Suprapubic skin (tissue), 4 donors: Measurements from ENCODE around the gene MAP4K3. TPM values are rescaled to one million over a fixed set of nuclear protein-coding genes. Genes with fewer than 3 reads are reported as not detected.

Experiments
- DNase-seq, 2 donors: peaks; one replicate each; pipeline ENCODE4 v3.0.0-alpha.2; 2019; ENCODE audit warnings: low spot score in 2 of 2
- H3K27ac ChIP-seq: fragments of 200-600 bp; sonication (generic); one replicate; pipeline ENCODE4 v1.5.1; 2019
- H3K27me3 ChIP-seq: fragments of 200-600 bp; sonication (generic); one replicate; pipeline ENCODE4 v1.5.1; 2019
- H3K36me3 ChIP-seq: fragments of 200-600 bp; sonication (generic); one replicate; pipeline ENCODE4 v1.5.1; 2019
- H3K4me1 ChIP-seq: fragments of 200-600 bp; sonication (generic); one replicate; pipeline ENCODE4 v1.5.1; 2019
- H3K4me3 ChIP-seq: fragments of 200-600 bp; sonication (generic); one replicate; pipeline ENCODE4 v1.5.1; 2019; ENCODE audit warnings: mild to moderate bottlenecking
- H3K9me3 ChIP-seq: fragments of 200-600 bp; sonication (generic); one replicate; pipeline ENCODE4 v1.5.1; 2019
- EP300 ChIP-seq: sonication (generic); formaldehyde crosslinking; IDR thresholded peaks from one replicate; pipeline ENCODE4 v1.6.1; 2017; ENCODE audit warnings: antibody characterized with exemption
- POLR2A ChIP-seq, 2 donors: fragments of 450-650 bp; IDR thresholded peaks; one replicate each; pipeline ENCODE4 v1.6.1; 2017; ENCODE audit warnings: antibody characterized with exemption in 2 of 2, mild to moderate bottlenecking in 2 of 2, moderate library complexity in 2 of 2
- POLR2AphosphoS5 ChIP-seq, 3 donors: sonication (generic); formaldehyde crosslinking; IDR thresholded peaks; one replicate each; pipeline ENCODE4 v1.6.1; 2017; ENCODE audit warnings: antibody characterized with exemption in 3 of 3
- WGBS: methylation state at CpG from one replicate; pipeline ENCODE4 v1.1.5; 2018; 5-methylcytosine and 5-hydroxymethylcytosine counted together
- total RNA-seq, 4 donors: library from RNA; depleted of rRNA; stranded (reverse); fragments of >200 nt; gene quantifications; one replicate each; pipeline ENCODE4 v1.1.0, GENCODE V29; 2016
- TF ChIP-seq, protein P1 (sequence below), 2 donors: fragments of 200-600 bp in 1 of 2; fragments of 450-650 bp in 1 of 2; sonication (generic) in 1 of 2; IDR thresholded peaks; one replicate each; pipeline ENCODE4 v1.5.1; 2016 to 2019; ENCODE audit warnings: antibody characterized with exemption in 2 of 2, mild to moderate bottlenecking in 1 of 2, moderate library complexity in 1 of 2

The MAP4K3 gene
- total RNA-seq, 4 donors from 2014 or later: 26.3 to 59.9 (median 37.8) TPM

DNA sequence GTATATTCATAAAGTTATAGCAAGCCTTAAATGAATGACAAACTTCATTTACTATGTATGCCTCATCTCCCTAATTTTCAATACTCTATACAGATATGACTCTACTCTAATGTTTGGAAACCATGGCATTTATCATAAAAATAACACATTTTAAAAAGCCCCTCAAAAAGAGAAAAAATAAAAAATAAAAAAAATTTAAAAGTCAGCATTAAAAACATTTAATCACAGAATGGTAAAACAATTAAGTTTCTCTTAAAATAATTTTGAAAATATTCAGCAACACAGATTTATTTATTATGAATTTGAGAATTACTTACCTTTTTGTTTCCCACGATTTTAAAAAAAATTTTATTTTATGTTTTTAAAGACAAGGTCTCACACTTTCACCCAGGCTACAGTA, 128.3 kb downstream of the MAP4K3 start:
- H3K27ac ChIP-seq: no peak overlapping the region
- no peak overlapping the region for H3K4me3 ChIP-seq
- no peaks in the 10 kb centered on the region for H3K27me3 ChIP-seq
- DNase-seq: no peak
- peaks cover 20% of the 10 kb centered on the region for H3K36me3 ChIP-seq
- TF ChIP-seq, protein P1, sequence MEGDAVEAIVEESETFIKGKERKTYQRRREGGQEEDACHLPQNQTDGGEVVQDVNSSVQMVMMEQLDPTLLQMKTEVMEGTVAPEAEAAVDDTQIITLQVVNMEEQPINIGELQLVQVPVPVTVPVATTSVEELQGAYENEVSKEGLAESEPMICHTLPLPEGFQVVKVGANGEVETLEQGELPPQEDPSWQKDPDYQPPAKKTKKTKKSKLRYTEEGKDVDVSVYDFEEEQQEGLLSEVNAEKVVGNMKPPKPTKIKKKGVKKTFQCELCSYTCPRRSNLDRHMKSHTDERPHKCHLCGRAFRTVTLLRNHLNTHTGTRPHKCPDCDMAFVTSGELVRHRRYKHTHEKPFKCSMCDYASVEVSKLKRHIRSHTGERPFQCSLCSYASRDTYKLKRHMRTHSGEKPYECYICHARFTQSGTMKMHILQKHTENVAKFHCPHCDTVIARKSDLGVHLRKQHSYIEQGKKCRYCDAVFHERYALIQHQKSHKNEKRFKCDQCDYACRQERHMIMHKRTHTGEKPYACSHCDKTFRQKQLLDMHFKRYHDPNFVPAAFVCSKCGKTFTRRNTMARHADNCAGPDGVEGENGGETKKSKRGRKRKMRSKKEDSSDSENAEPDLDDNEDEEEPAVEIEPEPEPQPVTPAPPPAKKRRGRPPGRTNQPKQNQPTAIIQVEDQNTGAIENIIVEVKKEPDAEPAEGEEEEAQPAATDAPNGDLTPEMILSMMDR (IDR thresholded peaks at IDR 0.05): no peak
- TF ChIP-seq POLR2AphosphoS5 (IDR thresholded peaks at IDR 0.05): no peak
- no peak for TF ChIP-seq EP300
- TF ChIP-seq POLR2A (IDR thresholded peaks at IDR 0.05): no peak
- no peaks in the 10 kb centered on the region for H3K4me1 ChIP-seq
- H3K9me3 ChIP-seq: no peaks in the 10 kb centered on the region
- WGBS: 82% methylated on average over 1 of the region's 1 CpG

DNA sequence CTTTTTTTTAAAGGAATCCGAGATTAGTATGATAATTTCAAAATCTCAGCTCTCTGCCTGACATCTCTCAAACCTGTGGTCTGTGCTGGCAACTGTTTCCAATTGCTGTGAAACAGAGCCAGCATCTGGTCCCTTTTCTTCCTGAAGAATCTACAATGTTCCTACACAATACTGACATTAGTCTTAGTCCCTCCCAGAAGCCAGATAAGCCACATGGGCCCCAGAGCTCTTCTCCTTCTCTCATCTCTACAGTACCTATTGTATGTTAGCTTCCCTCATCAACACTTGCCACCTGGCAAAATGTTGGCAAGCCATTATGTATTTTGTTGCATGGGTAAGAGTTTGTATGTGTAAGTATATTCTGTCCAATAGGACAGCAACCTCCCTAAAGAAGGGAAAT, 130.5 kb downstream of the MAP4K3 start:
- no peak for TF ChIP-seq EP300
- no peak for TF ChIP-seq POLR2A (IDR thresholded peaks at IDR 0.05)
- TF ChIP-seq POLR2AphosphoS5 (IDR thresholded peaks at IDR 0.05): no peak
- TF ChIP-seq, protein P1 (IDR thresholded peaks at IDR 0.05): no peak
- Histone ChIP-seq H3K27me3 (no peaks in the 10 kb centered on the region), H3K9me3 (no peaks in the 10 kb centered on the region), H3K36me3 (peaks cover 12% of the 10 kb centered on the region), H3K4me3 (no peak overlapping the region), H3K4me1 (no peaks in the 10 kb centered on the region), H3K27ac (no peak overlapping the region)
- no peak for DNase-seq
- 85% methylated on average over 1 of the region's 1 CpG for WGBS

DNA sequence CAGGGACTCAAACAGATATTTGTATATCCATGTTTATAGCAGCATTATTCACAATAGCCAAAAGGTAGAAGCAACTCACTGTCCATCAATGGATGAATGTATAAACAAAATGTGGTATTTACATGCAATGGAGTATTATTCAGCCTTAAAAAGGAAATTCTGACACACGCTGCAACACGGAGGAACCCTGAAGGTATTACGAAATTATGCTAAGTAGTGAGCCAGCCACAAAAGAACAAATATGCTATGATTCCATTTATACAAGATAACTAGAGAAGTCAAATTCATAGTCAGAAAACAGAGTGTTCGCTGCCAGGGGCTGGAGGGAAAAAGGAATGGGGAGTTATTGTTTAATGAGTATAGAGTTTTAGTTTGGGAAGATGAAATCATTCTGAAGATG, 132.4 kb downstream of the MAP4K3 start:
- Histone ChIP-seq H3K27me3 (no peaks in the 10 kb centered on the region), H3K4me1 (no peaks in the 10 kb centered on the region), H3K4me3 (no peak overlapping the region), H3K27ac (no peak overlapping the region), H3K9me3 (no peaks in the 10 kb centered on the region), H3K36me3 (no peaks in the 10 kb centered on the region)
- WGBS: 96% methylated on average over 4 of the region's 4 CpGs
- TF ChIP-seq POLR2AphosphoS5 (IDR thresholded peaks at IDR 0.05): no peak
- TF ChIP-seq, protein P1 (IDR thresholded peaks at IDR 0.05): no peak
- no peak for DNase-seq

DNA sequence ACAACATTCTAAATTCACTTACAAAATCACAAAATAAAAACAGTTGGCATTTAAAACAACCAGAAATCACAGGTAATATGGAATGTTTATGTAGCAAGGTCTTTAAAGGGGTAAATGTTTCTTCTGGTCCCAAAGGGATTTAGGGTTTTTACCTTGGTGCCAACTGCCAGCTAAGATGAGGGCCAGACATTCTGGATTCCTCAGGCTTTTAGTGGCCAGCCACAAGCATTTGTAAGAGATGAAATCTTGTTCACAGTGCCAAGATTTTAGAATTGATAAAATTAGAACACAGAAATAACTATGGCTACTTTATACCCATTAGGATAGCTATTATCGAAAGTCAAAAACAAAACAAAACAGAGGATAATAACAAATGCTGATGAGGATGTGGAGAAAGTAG, 132.9 kb downstream of the MAP4K3 start:
- H3K27me3 ChIP-seq: no peaks in the 10 kb centered on the region
- no peak overlapping the region for H3K4me3 ChIP-seq
- no peaks in the 10 kb centered on the region for H3K4me1 ChIP-seq
- H3K27ac ChIP-seq: no peak overlapping the region
- H3K9me3 ChIP-seq: no peaks in the 10 kb centered on the region
- no peak for DNase-seq
- no peak for TF ChIP-seq POLR2AphosphoS5 (IDR thresholded peaks at IDR 0.05)
- TF ChIP-seq, protein P1 (IDR thresholded peaks at IDR 0.05): no peak
- no peak for TF ChIP-seq EP300
- no peak for TF ChIP-seq POLR2A (IDR thresholded peaks at IDR 0.05)
- no peaks in the 10 kb centered on the region for H3K36me3 ChIP-seq
- 81% methylated on average over 1 of the region's 1 CpG for WGBS

DNA sequence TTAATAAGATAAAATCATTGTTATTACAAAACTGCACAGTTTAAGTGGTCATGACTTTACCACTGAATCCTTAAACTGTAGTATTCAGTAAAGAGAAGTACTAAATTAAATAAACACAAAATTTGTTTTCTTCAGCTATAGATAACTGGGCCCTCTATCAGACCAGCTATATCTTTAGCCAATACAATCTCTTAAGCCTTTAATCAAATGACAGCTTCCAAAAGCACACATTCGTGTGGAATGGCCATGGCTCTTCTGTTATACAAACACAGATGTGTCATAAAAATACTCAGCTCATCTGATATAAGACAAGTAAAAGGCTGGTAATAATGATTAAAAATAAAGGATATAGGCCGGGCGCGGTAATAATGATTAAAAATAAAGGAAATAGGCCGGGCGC, 135.7 kb downstream of the MAP4K3 start:
- no peak for DNase-seq
- WGBS: 93% methylated on average over 6 of the region's 6 CpGs
- no peaks in the 10 kb centered on the region for H3K27me3 ChIP-seq

More for the DNA sequence above, 135.7 kb downstream of the MAP4K3 start:
- H3K4me3 ChIP-seq: no peak overlapping the region
- H3K4me1 ChIP-seq: no peaks in the 10 kb centered on the region
- H3K9me3 ChIP-seq: no peaks in the 10 kb centered on the region
- H3K27ac ChIP-seq: no peak overlapping the region
- TF ChIP-seq POLR2A (IDR thresholded peaks at IDR 0.05) (no peak), EP300 (no peak), POLR2AphosphoS5 (IDR thresholded peaks at IDR 0.05) (no peak)
- TF ChIP-seq, protein P1 (IDR thresholded peaks at IDR 0.05): no peak
- H3K36me3 ChIP-seq: no peaks in the 10 kb centered on the region
